Stimulated activated CD4-positive, alpha-beta T cell treated with anti-CD3 and anti-CD28 coated beads, Interleukin-2, amount 100 ng/mL, for 24 hours (primary cell): ENCODE data around the gene UNC13B.
"Not testable (repeated sequence)": the region's sequence is repeated elsewhere in the genome, so short reads cannot be mapped to it uniquely, and the experiment has no call there.

Source experiments
- DNase-seq, 2 donors: peaks; one replicate each; pipeline ENCODE4 v3.0.0-alpha.2; 2020

The UNC13B gene

DNA sequence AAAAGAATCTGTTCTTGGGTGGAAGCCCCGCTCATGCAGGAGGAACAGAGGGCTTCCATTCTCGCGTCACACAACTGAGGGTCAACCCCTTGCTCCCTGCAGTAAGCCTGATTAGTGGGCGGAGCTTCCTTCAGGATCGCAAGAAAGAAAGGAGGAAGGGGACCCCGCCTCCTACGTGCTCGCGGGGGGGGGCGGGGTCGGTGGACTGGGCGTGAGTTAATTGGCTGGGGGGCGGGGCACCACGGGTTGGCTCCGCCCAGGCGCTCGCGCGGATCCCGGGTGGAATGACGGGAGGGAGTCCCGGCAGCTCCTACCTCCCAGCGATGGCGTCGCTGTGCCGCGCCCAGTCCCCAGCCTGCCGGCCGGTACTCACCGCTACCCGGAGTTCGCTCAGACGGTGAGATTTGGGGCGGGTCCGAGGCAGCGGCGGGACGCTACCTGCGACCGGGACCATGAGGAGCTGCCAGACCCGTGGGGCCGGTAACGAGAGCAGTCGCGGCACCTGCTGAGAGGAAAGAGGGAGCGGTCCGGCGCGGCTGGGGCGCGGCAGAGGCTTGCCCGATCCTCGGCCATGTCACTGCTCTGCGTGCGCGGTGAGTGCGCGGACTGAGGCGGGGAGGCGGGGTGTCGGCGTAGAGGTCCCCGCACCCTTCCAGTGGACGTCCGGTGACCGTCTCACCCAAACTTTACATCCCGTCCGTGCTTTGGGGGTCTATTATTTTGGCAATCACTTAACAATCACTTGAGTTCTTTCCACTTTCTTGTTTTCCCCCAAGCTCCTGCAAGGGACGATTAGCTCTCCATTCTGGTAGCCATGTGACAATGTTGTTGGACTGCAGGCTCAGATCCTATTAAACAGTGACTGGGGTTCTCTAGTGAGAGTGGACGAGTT, at the start of gene UNC13B:
Gene UNC13B (plus strand): TSS at position 297 of the 892 bp plus-strand sequence. CDS start 275 bp downstream, at position 572.
- DNase-seq = peak; percentile 81 to 86

GRCh38 chr9:35112257-35113020, 49.4 kb upstream of the UNC13B start:
- DNase-seq = no peak

- peak; percentile 71 to 73 for DNase-seq
These were observed 47.5 kb upstream of the UNC13B start for GRCh38 chr9:35114113-35114839.

DNA sequence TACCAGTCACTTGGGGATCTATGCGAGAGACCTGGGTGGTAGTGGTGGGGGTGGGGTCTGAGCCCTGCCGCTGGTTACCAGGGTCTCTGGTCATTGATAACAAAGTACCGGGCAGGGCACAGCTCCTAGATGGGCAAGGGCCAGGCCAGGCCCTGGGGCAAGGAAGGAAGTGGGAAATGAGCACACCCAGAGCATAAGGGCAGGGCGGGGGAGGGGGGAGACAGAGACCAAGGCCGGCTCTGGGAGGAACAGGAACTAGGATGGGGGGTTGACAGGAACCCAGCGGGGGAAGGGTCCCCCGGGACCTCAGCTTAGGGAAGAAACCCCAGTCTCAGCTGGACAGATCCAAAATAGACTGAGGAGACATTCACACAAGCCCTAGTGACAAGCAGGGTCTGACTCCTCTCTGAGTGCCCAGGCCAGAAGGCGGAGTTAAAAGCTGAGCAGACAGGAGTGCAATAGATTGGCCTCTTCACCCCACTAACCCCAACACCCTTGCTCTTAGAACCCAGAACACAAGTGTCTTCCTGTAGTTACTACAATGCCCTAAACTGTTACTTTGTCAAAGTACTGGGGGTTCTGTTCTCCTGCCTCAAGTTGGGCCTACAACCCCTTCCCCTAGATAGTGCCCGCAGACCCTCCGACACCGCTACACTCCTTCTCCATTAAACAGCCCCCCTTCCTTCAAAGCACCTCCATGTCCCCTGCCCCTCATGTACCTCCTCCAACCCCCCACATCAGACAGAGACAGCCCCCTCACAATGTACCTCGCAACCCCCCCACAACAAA, 46.8 kb upstream of the UNC13B start:
- DNase-seq = peak in 1 of 2 donors; percentile 25

DNA sequence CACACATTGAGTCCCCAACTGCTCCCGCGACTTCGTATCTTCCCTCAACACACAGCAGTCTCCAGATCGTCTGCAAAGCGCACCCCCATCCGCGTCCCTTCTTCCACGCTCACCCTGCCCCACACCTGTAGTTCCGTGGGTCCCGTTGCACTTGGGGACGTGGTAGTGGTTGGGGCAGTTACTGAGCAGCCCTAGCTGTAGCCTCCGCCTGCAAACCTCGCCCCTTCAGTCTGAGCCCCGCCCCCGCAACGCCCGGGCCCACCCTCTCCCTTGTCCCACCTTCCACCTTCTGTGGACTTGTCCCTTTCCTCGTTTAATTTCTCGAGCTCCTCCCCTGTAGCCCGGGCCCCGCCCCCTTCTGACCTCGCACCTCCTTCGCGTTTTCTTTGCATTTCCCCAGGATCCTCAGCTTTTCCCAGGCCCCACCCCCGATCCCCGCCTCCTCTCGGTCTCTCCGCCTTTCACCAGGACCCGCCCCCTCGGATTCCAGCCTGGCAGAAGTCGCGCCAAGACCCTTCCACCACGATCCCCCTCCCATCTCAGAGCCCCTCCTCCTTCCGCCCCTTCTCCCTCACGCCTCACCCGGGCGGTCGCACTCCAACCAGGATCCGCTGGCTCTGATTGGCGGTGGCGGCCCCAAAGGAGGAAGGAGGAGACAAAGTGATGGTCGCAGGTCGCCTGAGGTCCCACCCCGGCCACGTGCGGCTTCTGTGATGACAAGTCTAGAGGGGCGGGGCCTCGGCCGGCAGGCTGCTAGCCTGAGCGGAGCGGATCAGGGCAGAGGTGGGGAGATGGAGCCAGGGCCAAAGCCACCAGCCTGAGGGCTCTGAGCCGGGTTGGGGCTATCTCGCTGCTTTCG, 45.9 kb upstream of the UNC13B start, which contains the start of gene ATOSB:
Gene ATOSB (minus strand): TSS at position 183 of the 859 bp plus-strand sequence. CDS start 7,588 bp downstream, outside the sequence.
- DNase-seq = peak; percentile 93

- DNase-seq = no peak
These were observed 45.3 kb upstream of the UNC13B start for GRCh38 chr9:35116539-35116897.

DNA sequence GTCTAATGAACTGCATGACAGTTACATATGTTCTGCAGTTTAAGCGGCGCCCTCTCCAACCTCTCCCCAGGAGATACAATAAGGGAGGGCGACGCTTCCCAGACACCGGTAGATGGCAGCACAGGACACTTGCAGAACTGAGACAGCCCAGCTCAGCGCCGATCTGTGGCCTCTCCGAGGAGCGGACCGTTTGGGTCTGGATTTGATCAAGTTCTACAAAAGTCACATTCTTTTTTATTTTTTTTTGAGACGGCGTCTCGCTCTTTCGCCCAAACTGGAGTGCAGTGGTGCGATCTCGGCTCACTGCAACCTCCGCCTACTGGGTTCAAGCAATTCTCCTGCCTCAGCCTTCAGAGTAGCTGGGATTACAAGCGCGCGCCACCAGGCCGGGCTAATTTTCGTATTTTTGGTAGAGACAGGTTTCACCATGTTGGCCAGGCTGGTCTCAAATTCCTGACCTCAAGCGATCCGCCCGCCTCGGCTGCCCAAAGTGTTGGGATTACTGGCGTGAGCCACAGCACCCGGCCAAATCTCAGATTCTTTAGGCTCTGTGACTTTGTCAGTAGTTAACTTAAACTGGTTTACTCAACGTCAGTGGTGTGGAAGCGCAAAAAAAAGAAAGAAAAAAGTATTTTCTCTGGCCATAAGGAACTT, 44.8 kb upstream of the UNC13B start:
- peak; percentile 82 to 90 for DNase-seq

DNA sequence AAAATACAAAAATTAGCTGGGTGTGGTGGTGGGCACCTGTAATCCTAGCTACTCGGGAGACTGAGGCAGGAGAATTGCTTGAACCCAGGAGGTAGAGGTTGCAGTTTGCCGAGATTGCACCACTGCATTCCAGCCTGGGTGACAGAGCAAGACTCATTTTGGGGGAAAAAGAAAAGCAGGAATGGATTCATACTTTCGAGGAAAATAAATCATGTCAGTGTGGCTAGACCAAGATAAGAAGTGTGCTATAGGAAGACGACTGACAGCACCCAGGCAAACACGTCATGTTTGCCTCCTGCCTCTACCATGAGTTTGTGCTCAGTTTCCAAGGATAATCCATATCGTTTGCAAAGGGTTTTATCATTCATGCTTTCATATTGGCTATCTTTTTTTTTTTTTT, 26.9 kb upstream of the UNC13B start:
- DNase-seq = no peak

DNA sequence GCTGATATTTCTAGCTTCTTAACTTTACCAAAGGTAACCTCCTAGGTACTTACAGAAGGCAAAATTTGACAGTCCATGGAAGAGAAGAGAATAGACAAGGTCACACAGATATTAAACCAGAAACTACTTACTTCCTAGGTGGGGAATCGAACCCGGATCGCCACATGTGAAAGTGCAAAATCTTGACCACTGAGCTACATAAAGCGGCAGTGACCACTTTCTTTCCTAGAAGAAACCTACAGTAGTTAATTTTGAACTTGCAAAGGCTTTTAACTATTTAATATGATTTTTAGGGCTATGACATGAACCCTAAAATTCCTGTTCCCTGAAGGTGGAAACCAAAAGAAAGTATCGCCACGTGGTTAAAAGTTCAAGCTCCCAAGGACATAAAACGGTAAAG, 25.8 kb upstream of the UNC13B start:
- no peak for DNase-seq

DNA sequence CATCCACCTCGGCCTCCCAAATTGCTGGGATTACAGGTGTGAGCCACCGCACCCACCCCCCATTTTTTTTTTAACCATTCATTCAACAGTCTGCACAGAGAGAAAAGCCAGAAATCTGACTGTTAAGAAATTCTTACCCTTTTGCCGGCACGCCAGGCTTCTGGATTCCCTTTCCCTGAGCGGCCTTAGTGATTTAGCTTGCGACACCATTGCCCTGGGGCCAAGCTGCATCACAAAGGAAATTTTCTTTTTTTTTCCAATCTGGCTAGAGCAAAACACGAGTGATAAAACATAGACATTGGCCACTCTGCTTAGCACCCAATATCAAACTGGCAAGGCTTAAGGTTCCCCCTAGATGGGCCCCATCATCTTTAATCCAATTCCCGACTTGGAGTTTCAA, 24.9 kb upstream of the UNC13B start:
- DNase-seq = no peak

- DNase-seq = no peak
These were observed 21.7 kb upstream of the UNC13B start for GRCh38 chr9:35140093-35140492.

DNA sequence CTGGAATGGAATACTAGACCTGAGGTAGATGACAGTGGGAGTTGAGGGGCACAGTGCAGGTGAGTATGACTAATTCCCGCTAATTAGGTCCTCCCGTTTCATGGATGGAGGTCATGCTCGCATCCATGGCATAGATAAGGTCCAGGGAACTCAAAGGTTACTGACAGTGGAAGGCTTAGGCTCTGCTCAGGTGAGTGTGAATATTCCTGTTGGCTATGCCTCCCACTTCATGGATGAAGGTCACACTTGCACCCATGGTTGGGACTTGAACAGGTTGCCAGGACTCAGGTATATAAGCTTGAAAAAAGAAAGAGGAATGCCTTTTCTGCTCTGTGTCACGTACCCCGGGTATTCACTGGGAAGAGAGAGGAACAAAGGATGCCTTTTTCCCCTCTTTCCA, 19.8 kb upstream of the UNC13B start:
- DNase-seq = no peak

GRCh38 chr9:35147941-35148563, 13.8 kb upstream of the UNC13B start:
- DNase-seq = not testable (repeated sequence)

DNA sequence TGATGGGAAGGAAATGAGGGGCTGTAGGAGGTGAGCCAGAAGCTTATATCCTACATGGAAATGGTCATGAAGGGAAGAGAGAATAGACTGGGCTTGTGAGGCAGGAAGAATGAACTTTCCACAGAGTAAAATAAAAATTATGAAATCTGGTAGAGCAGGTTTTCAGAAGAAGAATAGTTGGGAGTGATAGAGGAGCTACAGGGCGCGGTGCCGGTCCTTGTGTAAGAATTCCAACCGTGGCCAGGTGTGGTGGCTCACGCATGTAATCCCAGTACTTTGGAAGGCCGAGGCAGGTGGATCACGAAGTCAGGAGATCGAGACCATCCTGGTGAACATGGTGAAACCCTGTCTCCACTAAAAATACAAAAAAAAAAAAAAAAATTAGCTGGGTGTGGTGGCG, 8.9 kb upstream of the UNC13B start:
- DNase-seq = no peak

DNA sequence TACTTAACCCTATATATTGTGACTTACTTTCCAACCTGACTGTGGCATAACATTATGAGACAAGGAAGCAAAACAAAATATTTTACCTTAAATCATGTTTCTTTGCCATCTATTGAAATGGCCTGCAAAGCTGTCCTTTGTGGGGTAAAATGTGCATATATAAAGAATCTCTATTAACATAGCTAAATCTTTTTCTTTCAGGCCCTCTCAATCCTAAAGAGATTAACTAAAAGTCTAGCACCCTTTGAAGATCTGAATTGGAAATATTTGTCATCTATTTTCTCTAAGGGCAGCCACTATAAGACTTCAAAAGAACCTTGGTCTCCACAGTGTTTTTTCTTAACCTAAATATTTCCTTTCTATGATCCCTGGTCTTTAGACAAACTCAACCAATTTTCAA, 5.0 kb upstream of the UNC13B start:
- no peak for DNase-seq

- DNase-seq = not testable (repeated sequence)
These were observed 4.0 kb upstream of the UNC13B start for GRCh38 chr9:35157836-35158235.

DNA sequence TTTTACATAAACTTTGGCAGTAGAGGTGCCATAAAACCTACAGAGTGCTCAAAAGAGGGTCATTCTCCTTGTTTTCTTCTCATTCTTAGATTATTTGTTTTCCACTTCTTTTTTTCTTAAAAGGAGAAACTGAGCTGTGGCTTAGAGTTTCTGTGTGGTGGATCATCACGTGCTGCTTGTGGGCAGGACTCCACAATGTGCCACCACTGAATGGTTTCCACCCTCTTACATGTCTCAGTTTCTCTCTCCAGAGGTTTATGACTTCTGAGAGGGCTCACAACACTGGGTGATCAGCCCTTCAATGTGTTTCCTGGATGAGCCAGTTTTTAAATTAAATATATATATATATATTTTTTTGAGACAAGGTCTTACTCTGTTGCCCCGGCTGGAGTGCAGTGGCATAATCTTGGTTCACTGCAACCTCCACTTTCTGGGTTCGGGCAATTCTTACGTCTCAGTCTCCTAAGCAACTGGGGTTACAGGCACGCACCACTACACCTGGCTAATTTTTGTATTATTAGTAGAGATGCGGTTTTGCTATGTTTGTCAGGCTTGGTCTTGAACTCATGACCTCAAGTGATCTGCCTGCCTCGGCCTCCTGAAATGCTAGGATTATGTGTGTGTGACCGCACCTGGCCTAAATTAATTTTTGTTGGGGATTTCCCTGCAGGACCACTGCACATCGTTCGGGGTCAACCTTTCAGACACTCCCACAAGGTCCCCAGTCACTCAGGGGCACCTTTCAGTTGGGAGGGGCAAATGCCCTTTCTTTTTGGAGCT, 3.1 kb upstream of the UNC13B start:
- DNase-seq = no peak

- DNase-seq = no peak
These were observed 951 bp downstream of the UNC13B start for GRCh38 chr9:35162605-35163315.

- no peak for DNase-seq
These were observed 1.6 kb downstream of the UNC13B start for GRCh38 chr9:35163413-35163812.
